Nephron progenitor cell (in vitro differentiated cells): ENCODE measurements around the gene TLL2.

Experiments
- DNase-seq: peaks from one replicate; pipeline ENCODE4 v3.0.0; 2021
- H3K27ac Mint-ChIP-seq: 2 replicates; pipeline ENCODE4 v1.8.0; 2021; ENCODE audit warnings: mild to moderate bottlenecking, moderate library complexity, mixed read lengths
- H3K27me3 Mint-ChIP-seq: 2 replicates; pipeline ENCODE4 v1.8.0; 2021; ENCODE audit warnings: mild to moderate bottlenecking, low read depth, mixed read lengths; ENCODE audit not compliant: poor library complexity
- H3K36me3 Mint-ChIP-seq: 2 replicates; pipeline ENCODE4 v1.8.0; 2021; ENCODE audit warnings: low read depth, mixed read lengths
- H3K4me1 Mint-ChIP-seq: 2 replicates; pipeline ENCODE4 v1.8.0; 2021; ENCODE audit warnings: mixed read lengths
- H3K4me3 Mint-ChIP-seq: 2 replicates; pipeline ENCODE4 v1.8.0; 2021; ENCODE audit warnings: mild to moderate bottlenecking, moderate library complexity, mixed read lengths
- H3K9me3 Mint-ChIP-seq: 2 replicates; pipeline ENCODE4 v1.8.0; 2021; ENCODE audit warnings: mild to moderate bottlenecking, moderate library complexity, mixed read lengths
- CTCF ChIP-seq: fragments of 200-600 bp; sonication (generic); IDR thresholded peaks from 2 replicates; pipeline ENCODE4 v1.5.0; 2021; ENCODE audit warnings: antibody characterized with exemption

The TLL2 gene

DNA sequence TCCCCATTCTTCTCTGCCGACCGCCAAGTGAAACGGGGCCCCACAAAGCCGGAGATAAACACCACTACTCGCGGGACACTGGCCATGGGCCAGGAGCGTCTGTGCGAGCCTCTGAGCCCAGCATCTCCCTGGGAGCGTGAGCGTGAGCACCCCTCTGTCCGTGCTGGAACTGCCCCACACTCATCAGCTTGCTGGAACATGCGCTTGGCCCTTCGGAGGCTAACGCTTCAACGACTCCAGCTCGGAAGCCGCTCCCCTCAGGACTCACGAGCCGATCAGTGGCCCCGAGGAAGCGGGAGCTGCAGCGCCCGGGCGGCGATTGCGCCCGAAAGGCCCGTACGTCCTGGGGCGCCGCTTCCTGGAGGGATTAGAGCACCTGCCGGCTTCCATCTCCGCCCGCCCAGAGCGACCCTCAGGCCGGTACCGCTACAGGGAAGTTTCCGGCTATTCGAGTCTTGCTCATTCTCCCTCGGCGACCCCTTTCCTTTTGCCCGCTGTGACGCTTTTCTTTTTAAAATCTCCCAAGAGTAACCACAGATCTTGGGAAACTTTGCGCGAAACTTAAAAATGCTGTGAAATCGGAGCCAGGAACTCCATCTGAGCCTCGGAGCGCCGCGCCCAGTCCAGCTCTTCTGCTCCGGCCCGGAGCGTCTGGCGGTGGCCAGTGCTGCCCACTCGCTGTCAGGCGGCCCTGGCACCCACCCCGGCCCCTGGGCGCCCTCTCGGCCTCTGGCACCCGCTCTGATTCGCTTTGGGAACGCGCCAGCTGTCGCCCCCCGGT lies 1.0 kb downstream of the TLL2 start:
- peak; percentile 54 for DNase-seq
- Mint-ChIP-seq H3K27me3 (peaks cover 49% of the 10 kb centered on the region), H3K27ac (no peak overlapping the region), H3K36me3 (no peaks in the 10 kb centered on the region), H3K4me1 (peaks cover 39% of the 10 kb centered on the region), H3K4me3 (peak overlapping the region; percentile 84), H3K9me3 (no peaks in the 10 kb centered on the region)
- no peak for TF ChIP-seq CTCF

DNA sequence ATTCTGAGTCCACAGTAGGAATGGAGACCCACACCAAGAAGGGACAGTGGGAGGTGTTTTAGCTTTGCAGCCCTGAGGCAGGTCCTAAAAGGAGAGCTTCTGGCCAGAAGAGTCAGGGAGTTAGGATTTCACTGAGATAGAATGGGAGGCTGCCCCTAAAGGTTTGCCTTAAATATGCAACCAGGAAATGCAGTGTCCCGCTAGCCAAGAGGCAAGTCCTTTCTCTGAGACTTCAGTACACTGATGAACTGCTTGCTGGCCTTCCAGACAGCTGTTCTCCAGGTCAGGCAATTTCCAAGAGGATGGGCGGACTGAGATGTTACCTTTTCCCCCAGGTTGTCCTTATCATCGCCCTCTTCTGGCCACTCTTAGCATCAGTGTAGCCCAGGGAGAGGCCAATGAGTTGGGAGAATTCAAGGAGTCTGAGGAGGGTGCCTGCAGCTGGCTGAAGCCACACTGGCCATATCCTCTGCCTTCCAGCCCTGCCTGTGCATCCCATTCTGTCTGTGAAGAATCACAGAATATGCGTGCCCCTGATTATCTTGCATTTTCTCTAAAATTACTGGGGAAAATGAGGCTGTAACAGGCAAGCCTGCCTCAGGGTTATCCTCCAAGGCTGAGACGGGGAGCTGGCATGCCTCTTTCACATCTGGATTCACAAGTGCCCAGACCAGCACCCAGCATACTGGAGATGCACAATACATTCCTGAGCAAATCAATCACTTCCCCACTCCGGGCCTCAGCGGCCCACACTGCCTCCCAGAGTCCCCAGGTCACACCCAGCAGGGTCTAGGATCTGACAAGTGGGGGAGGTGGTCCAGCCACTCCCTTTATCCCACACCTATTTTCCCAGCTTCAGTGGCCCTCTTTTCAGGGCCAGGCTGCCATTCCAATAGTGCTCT lies 2.4 kb downstream of the TLL2 start:
- peaks cover 39% of the 10 kb centered on the region for H3K4me1 Mint-ChIP-seq
- no peak overlapping the region for H3K27ac Mint-ChIP-seq
- H3K4me3 Mint-ChIP-seq, result peak overlapping the region; percentile 84
- no peaks in the 10 kb centered on the region for H3K9me3 Mint-ChIP-seq
- H3K36me3 Mint-ChIP-seq, result no peaks in the 10 kb centered on the region
- TF ChIP-seq CTCF, result peak; percentile 58
- H3K27me3 Mint-ChIP-seq, result peaks cover 44% of the 10 kb centered on the region
- DNase-seq, result peak; percentile 55

DNA sequence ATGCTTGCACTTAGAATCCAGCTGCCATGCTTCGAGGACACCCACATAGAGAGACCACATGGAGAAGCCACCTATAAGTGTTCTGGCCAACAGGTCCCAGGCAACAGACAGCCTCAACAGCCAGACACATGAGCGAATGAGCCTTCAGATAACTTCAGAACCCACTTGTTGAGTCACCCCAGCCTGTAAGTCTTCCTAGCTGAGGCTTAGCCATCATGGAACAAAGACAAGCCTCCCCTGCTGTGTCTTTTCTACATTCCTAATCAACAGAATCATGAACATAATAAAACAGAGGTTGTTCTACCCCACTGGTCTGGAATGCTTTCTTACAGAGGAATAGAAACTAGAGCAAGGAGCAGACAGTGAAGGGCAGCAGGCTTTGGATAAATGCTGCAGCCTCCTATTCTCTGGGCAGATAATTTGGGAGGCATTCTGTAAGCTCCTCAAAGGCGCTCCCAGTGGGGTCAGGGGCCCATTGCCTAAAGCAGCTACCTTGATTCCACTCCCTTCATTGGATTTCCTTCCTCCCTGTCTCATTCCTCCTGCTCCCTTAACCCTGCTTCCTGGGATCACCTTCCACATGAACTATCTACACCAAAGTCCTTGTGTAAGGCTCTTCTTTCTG lies 4.6 kb downstream of the TLL2 start:
- Mint-ChIP-seq H3K27me3 (peaks cover 30% of the 10 kb centered on the region), H3K4me3 (no peak overlapping the region), H3K4me1 (peaks cover 28% of the 10 kb centered on the region), H3K9me3 (no peaks in the 10 kb centered on the region), H3K36me3 (no peaks in the 10 kb centered on the region), H3K27ac (no peak overlapping the region)
- no peak for DNase-seq
- no peak for TF ChIP-seq CTCF

DNA sequence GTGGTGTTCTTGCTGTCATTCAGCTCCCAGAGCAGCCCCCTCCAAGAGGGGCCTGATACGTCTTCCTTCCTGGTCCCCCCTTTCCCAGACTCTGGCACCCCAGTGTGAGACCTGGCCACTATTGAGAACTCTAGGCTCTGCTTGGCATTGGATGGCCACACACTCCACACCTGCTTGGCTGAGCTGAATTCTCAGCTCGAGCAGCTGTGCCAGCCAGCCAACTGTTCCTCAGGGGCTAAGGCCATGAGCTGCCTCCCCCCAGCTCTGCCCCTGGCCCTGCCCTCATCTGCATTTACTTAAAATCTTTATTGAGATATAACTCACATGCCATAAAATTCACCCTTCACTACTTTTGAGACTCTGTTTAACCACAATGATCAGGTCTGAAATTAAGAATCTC lies 6.7 kb downstream of the TLL2 start:
- Mint-ChIP-seq H3K27me3 (peaks cover 12% of the 10 kb centered on the region), H3K4me3 (no peak overlapping the region), H3K27ac (no peak overlapping the region), H3K36me3 (no peaks in the 10 kb centered on the region), H3K4me1 (peaks cover 37% of the 10 kb centered on the region), H3K9me3 (no peaks in the 10 kb centered on the region)
- TF ChIP-seq CTCF, result no peak
- DNase-seq, result no peak

DNA sequence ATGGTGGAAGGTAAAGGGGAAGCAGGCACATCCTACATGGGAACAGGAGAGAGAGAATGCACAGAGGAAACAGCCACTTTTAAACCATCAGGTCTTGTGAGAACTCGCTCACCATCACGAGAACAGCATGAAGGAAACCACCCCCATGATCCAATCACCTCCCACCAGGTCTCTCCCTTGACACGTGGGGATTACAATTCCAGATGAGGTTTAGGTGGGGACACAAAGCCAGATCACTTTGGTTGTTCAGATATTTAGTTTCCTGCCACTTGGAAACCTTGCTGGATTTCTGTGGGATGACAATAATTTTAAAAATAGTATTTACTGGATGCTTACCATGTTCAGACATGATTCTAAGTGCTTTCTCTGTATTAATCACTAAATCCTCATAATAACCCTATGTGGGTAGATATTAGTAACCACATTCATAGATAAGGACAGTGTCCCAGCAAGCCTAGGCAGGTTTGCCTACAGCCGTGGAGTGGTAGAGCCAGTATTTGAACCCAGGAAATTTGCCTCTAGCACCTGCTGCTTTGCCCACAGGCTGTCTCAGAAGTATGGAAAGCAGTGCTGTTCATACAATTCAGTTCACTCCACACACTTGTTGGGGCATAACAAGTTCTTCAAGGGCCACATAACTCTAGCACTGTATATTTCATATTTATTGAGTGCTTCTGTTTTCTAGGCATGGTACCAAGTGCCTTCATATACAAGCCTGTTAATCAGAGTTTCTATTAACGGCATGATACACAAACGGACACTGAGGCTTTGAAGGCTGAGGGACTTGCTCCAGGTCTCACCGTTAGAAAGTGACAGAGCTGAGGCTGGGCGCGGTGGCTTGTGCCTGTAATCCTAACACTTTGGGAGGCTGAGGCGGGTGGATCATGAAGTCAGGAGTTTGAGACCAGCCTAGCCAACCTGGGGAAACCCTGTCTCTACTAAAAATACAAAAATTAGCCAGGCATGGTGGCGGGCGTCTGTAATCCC lies 8.3 kb downstream of the TLL2 start:
- no peaks in the 10 kb centered on the region for H3K36me3 Mint-ChIP-seq
- no peak overlapping the region for H3K4me3 Mint-ChIP-seq
- TF ChIP-seq CTCF, result no peak
- H3K9me3 Mint-ChIP-seq, result no peaks in the 10 kb centered on the region
- H3K27ac Mint-ChIP-seq, result no peak overlapping the region
- no peak for DNase-seq
- peaks cover 39% of the 10 kb centered on the region for H3K4me1 Mint-ChIP-seq
- no peaks in the 10 kb centered on the region for H3K27me3 Mint-ChIP-seq
